Measurements from ENCODE around the gene APC2.

GRCh38 chr19:1438933-1439354 is 11.0 kb upstream of the APC2 start:
- no peak for TF ChIP-seq EP300 (IDR thresholded peaks at IDR 0.05)
- TF ChIP-seq CTCF (IDR thresholded peaks at IDR 0.05): no peak
- no peak for TF ChIP-seq POLR2A (IDR thresholded peaks at IDR 0.05)

Data from sigmoid colon (tissue), 4 donors.